RWPE2 (cell line): ENCODE results near the gene CTSC.
"Not testable (repeated sequence)": the region's sequence is repeated elsewhere in the genome, so short reads cannot be mapped to it uniquely, and the experiment has no call there.

Source experiments
- ATAC-seq: fragments of 200-7000 bp; cut with Tn5 transposase; 3 replicates; pipeline ENCODE4 v1.9.1; 2021; ENCODE audit warnings: low read depth
- DNase-seq: peaks from one replicate; pipeline ENCODE4 v3.0.0-alpha.2; 2020; ENCODE audit warnings: low spot score
- H3K27ac ChIP-seq: fragments of 450-650 bp; 2 replicates; pipeline ENCODE4 v1.5.1; 2017; ENCODE audit warnings: mild to moderate bottlenecking; ENCODE audit not compliant: poor library complexity, severe bottlenecking
- H3K27me3 ChIP-seq: fragments of 250-450 bp; sonication (Bioruptor Pico); 2 replicates; pipeline ENCODE4 v1.5.1; 2021; ENCODE audit warnings: mild to moderate bottlenecking, moderate library complexity; ENCODE audit not compliant: insufficient read depth, poor library complexity, severe bottlenecking
- H3K36me3 ChIP-seq: fragments of 250-450 bp; sonication (Bioruptor Pico); 2 replicates; pipeline ENCODE4 v1.5.1; 2020; ENCODE audit warnings: low read depth, mild to moderate bottlenecking, moderate library complexity
- H3K4me1 ChIP-seq: fragments of 250-450 bp; sonication (Bioruptor Pico); 2 replicates; pipeline ENCODE4 v1.5.1; 2021; ENCODE audit warnings: mild to moderate bottlenecking, moderate library complexity; ENCODE audit not compliant: insufficient read depth, poor library complexity, severe bottlenecking
- H3K4me3 ChIP-seq: fragments of 250-450 bp; sonication (Bioruptor Pico); 2 replicates; pipeline ENCODE4 v1.5.1; 2021; ENCODE audit warnings: mild to moderate bottlenecking, moderate library complexity; ENCODE audit not compliant: severe bottlenecking
- H3K9me3 ChIP-seq: fragments of 250-450 bp; sonication (Bioruptor Pico); 2 replicates; pipeline ENCODE4 v1.5.1; 2021; ENCODE audit warnings: mild to moderate bottlenecking, moderate library complexity; ENCODE audit not compliant: severe bottlenecking
- TF ChIP-seq, protein P1 (sequence below): fragments of 450-650 bp; IDR thresholded peaks from one replicate; pipeline ENCODE4 v1.5.1; 2017; ENCODE audit warnings: mild to moderate bottlenecking, moderate library complexity; ENCODE audit not compliant: poor library complexity, severe bottlenecking

Gene CTSC

GRCh38 chr11:88249706-88250105 lies 87.8 kb downstream of the CTSC start:
- Histone ChIP-seq H3K27me3 (no peaks in the 10 kb centered on the region), H3K36me3 (no peaks in the 10 kb centered on the region), H3K4me3 (no peak overlapping the region), H3K9me3 (no peaks in the 10 kb centered on the region), H3K4me1 (no peaks in the 10 kb centered on the region), H3K27ac (no peak overlapping the region)
- no peak for DNase-seq
- TF ChIP-seq, protein P1, sequence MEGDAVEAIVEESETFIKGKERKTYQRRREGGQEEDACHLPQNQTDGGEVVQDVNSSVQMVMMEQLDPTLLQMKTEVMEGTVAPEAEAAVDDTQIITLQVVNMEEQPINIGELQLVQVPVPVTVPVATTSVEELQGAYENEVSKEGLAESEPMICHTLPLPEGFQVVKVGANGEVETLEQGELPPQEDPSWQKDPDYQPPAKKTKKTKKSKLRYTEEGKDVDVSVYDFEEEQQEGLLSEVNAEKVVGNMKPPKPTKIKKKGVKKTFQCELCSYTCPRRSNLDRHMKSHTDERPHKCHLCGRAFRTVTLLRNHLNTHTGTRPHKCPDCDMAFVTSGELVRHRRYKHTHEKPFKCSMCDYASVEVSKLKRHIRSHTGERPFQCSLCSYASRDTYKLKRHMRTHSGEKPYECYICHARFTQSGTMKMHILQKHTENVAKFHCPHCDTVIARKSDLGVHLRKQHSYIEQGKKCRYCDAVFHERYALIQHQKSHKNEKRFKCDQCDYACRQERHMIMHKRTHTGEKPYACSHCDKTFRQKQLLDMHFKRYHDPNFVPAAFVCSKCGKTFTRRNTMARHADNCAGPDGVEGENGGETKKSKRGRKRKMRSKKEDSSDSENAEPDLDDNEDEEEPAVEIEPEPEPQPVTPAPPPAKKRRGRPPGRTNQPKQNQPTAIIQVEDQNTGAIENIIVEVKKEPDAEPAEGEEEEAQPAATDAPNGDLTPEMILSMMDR: no peak
- no peak for ATAC-seq

DNA sequence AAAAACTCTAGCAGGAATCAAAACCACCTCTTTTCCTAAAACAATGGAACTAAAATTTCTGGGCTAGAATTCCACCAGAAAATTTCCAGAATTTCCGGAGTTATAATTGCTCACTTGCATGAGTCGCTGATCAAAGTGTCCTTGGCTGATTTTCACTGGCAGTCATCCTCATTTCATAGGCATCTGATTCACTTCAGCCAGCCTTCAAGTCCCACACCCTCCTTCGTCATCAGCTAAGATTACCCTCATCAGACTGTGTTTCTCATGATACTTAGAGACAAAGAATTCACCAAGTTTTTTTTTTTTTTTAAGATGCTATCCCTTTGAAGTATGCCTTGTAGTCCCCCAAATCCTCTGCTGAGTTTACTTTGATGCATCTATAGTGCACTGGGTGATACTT lies 90.8 kb downstream of the CTSC start:
- ATAC-seq: peak; percentile 70; the same call in 2 of the 3 replicates
- Histone ChIP-seq H3K27ac (no peak overlapping the region), H3K36me3 (no peaks in the 10 kb centered on the region), H3K4me1 (no peaks in the 10 kb centered on the region), H3K4me3 (no peak overlapping the region), H3K27me3 (no peaks in the 10 kb centered on the region), H3K9me3 (no peaks in the 10 kb centered on the region)
- TF ChIP-seq, protein P1: no peak
- DNase-seq: no peak

GRCh38 chr11:88245576-88245975 lies 92.0 kb downstream of the CTSC start:
- not testable (repeated sequence) for H3K27ac ChIP-seq, H3K4me3 ChIP-seq, DNase-seq, H3K27me3 ChIP-seq, ATAC-seq, H3K36me3 ChIP-seq, H3K4me1 ChIP-seq, H3K9me3 ChIP-seq
